Endothelial cell of umbilical vein (primary cell): ENCODE measurements around the gene TSKU. TPM values are rescaled to one million over a fixed set of nuclear protein-coding genes. Genes with fewer than 3 reads are reported as not detected.

Source experiments
- BruUV-seq: library from RNA; stranded (reverse); fragments of 400-500 nt; replicated peaks from 2 replicates; lab custom pipeline; 2021; lab: Mats Ljungman, UMichigan
- CTCF ChIA-PET: fragments of 300-600, 350-600 bp; sonication (Branson Sonifier 250); formaldehyde crosslinking; loops from one replicate; lab custom pipeline; 2021; ENCODE audit warnings: antibody characterized with exemption, inconsistent platforms; lab: Charles Lee
- POLR2A ChIA-PET: fragments of 300-600, 350-600 bp; sonication (Branson Sonifier 250); formaldehyde crosslinking; loops from one replicate; lab custom pipeline; 2021; ENCODE audit warnings: antibody characterized with exemption, inconsistent platforms; lab: Charles Lee
- DNase-seq: peaks from one replicate; pipeline ENCODE4 v3.0.0-alpha.2; 2011; ENCODE audit warnings: low read depth, low spot score
- FAIRE-seq: peaks from 2 replicates; lab custom pipeline; 2011; peaks lifted over from hg19 to GRCh38; lab: Jason Lieb, UNC
- H2AFZ ChIP-seq: 2 replicates; pipeline ENCODE4 v1.6.0; 2012; ENCODE audit warnings: low read depth, low read length, control low read depth, inconsistent platforms
- H3K27ac ChIP-seq: 2 replicates; pipeline ENCODE4 v1.5.1; 2011; ENCODE audit warnings: low read depth, mild to moderate bottlenecking, control low read depth, low read length, moderate library complexity; ENCODE audit not compliant: insufficient read depth
- H3K27me3 ChIP-seq, 2 experiments: 2 replicates each; pipeline versions ENCODE4 v1.6.0 to v1.6.1; 2011; ENCODE audit warnings: low read length in 2 of 2, mixed read lengths in 1 of 2; ENCODE audit not compliant: control insufficient read depth in 2 of 2, insufficient read depth in 2 of 2
- H3K36me3 ChIP-seq, 2 experiments: 2 replicates in 1 of 2; 3 replicates in 1 of 2; pipeline ENCODE4 v1.5.1; 2011; ENCODE audit warnings: low read length in 2 of 2, mild to moderate bottlenecking in 1 of 2, moderate library complexity in 1 of 2; ENCODE audit not compliant: control insufficient read depth in 2 of 2, insufficient read depth in 2 of 2; ENCODE audit errors: extremely low read depth in 1 of 2
- H3K4me1 ChIP-seq: 3 replicates; pipeline ENCODE4 v1.5.1; 2011; ENCODE audit warnings: mild to moderate bottlenecking, low read length; ENCODE audit not compliant: control insufficient read depth, insufficient read depth; ENCODE audit errors: extremely low read depth
- H3K4me2 ChIP-seq: 2 replicates; pipeline ENCODE4 v1.6.1; 2011; ENCODE audit warnings: low read length, control low read depth, mixed read lengths; ENCODE audit not compliant: insufficient read depth
- H3K4me3 ChIP-seq, 3 experiments: fragments of 200-600 bp in 1 of 3; sonication (generic), shearing (Covaris generic) in 1 of 3; replicated peaks in 1 of 3; 2 replicates each; pipeline ENCODE4 v1.5.1; 2011 to 2016; ENCODE audit warnings: control low read depth in 3 of 3, low read length in 3 of 3, mild to moderate bottlenecking in 2 of 3, inconsistent platforms in 1 of 3, low read depth in 1 of 3, moderate library complexity in 1 of 3; ENCODE audit not compliant: insufficient read depth in 1 of 3
- H3K79me2 ChIP-seq: 2 replicates; pipeline ENCODE4 v1.6.0; 2012; ENCODE audit warnings: low read length, inconsistent platforms; ENCODE audit not compliant: control insufficient read depth, insufficient read depth
- H3K9ac ChIP-seq: replicated peaks from 2 replicates; pipeline ENCODE3; 2011; ENCODE audit warnings: low read length, control low read depth; ENCODE audit not compliant: insufficient read depth; ENCODE audit errors: extremely low read depth
- H3K9me1 ChIP-seq: replicated peaks from 3 replicates; pipeline ENCODE4 v1.6.0; 2011; ENCODE audit warnings: mild to moderate bottlenecking, low read length; ENCODE audit not compliant: control insufficient read depth, insufficient read depth; ENCODE audit errors: extremely low read depth
- H3K9me3 ChIP-seq: replicated peaks from 2 replicates; pipeline ENCODE4 v1.5.1; 2012; ENCODE audit warnings: low read length, inconsistent platforms; ENCODE audit not compliant: control insufficient read depth, insufficient read depth
- H4K20me1 ChIP-seq: replicated peaks from 2 replicates; pipeline ENCODE3; 2011; ENCODE audit warnings: mild to moderate bottlenecking, low read length; ENCODE audit not compliant: control insufficient read depth, insufficient read depth; ENCODE audit errors: extremely low read depth
- CTCF ChIP-seq, 2 donors: IDR thresholded peaks; 1 replicate in 1 of 2; 2 replicates in 1 of 2; pipeline ENCODE4 v1.5.1; 2011; ENCODE audit warnings: low read length in 2 of 2, mild to moderate bottlenecking in 2 of 2, moderate library complexity in 2 of 2, control low read depth in 1 of 2, inconsistent platforms in 1 of 2, low read depth in 1 of 2; ENCODE audit not compliant: insufficient read depth in 1 of 2; ENCODE audit errors: extremely low read depth in 1 of 2
- EZH2 ChIP-seq: IDR thresholded peaks from 2 replicates; pipeline ENCODE4 v1.6.1; 2012; ENCODE audit warnings: borderline replicate concordance, low read depth, mild to moderate bottlenecking, moderate library complexity, low read length, inconsistent platforms; ENCODE audit not compliant: severe bottlenecking
- FOS ChIP-seq: IDR thresholded peaks from 2 replicates; pipeline ENCODE4 v1.6.1; 2011; ENCODE audit warnings: mild to moderate bottlenecking, low read length, moderate library complexity, borderline replicate concordance; ENCODE audit not compliant: insufficient read depth
- GATA2 ChIP-seq: IDR thresholded peaks from 2 replicates; pipeline ENCODE4 v1.7.0; 2011; ENCODE audit warnings: low read depth, mild to moderate bottlenecking, moderate library complexity, mixed read lengths, low read length; ENCODE audit not compliant: insufficient read length, insufficient read depth
- JUN ChIP-seq: IDR thresholded peaks from 2 replicates; pipeline ENCODE4 v1.6.1; 2011; ENCODE audit warnings: borderline replicate concordance, low read depth; ENCODE audit not compliant: insufficient read length, insufficient read depth
- MYC ChIP-seq: IDR thresholded peaks from one replicate; pipeline ENCODE4 v1.6.1; 2011; ENCODE audit warnings: mild to moderate bottlenecking, low read depth, low read length
- POLR2A ChIP-seq: IDR thresholded peaks from 2 replicates; pipeline ENCODE4 v1.6.1; 2012; ENCODE audit warnings: low read depth, mild to moderate bottlenecking, control low read depth, low read length
- POLR2AphosphoS5 ChIP-seq: IDR thresholded peaks from 2 replicates; pipeline ENCODE4 v1.6.1; 2012; ENCODE audit warnings: low read depth, mild to moderate bottlenecking, control low read depth, low read length, moderate library complexity; ENCODE audit not compliant: insufficient read depth
- dilution Hi-C: fragments of 300-500 bp; cut with MboI; formaldehyde crosslinking; loops from one replicate; pipeline ENCODE4 v1.15.0; 2019; ENCODE audit warnings: low sequenced_read_pairs; ENCODE audit not compliant: extremely low pct_ligation_motif_present
- intact Hi-C: fragments of 100-400 bp; cut with micrococcal nuclease; formaldehyde crosslinking; loops from one replicate; pipeline ENCODE4 v1.10.0; 2022
- polyA plus RNA-seq, 4 experiments: library from polyadenylated mRNA; depleted of rRNA in 3 of 4; stranded (reverse) in 3 of 4; unstranded in 1 of 4; fragments of >200 nt; gene quantifications; 2 replicates each; pipeline versions ENCODE4 v1.2.1 to v1.2.3, GENCODE V29; 2011 to 2012; ENCODE audit warnings: missing spikeins in 1 of 4
- total RNA-seq: library from RNA; stranded (reverse); gene quantifications from 2 replicates; pipeline ENCODE4 v1.2.3, GENCODE V29; 2021
- TF ChIP-seq, protein P1 (sequence below): IDR thresholded peaks from 2 replicates; pipeline ENCODE4 v1.6.1; 2011; ENCODE audit not compliant: insufficient read depth, insufficient read length

The TSKU gene
- total and polyA plus RNA-seq, 2 donors (not counting 3 experiments of a cell fraction or from before 2014, with no cell fraction given), result 16.2 to 21.2 TPM

- DNase-seq, result no peak
- intact Hi-C loops, result loop anchor here (1.0 to 2.0 kb wide), 4 partner anchors 32 to 232 kb away; no protein-coding TSS in a partner anchor
- Histone ChIP-seq H3K79me2 (no peaks in the 10 kb centered on the region), H3K9ac (no peak overlapping the region), H3K4me3 (no peak overlapping the region), H3K27ac (no peak overlapping the region), H3K4me1 (peaks cover 3% of the 10 kb centered on the region), H3K4me2 (no peak overlapping the region), H2AFZ (no peak overlapping the region), H3K27me3 (no peaks in the 10 kb centered on the region), H3K9me1 (no peaks in the 10 kb centered on the region), H3K36me3 (no peaks in the 10 kb centered on the region), H3K9me3 (no peaks in the 10 kb centered on the region), H4K20me1 (no peaks in the 10 kb centered on the region)
- dilution Hi-C loops, result loop anchor here (25.0 kb wide), 1 partner anchor 106 kb away; no protein-coding TSS in a partner anchor
- TF ChIP-seq FOS (no peak), JUN (no peak), POLR2AphosphoS5 (no peak), POLR2A (no peak), MYC (no peak), CTCF (IDR thresholded peaks at IDR 0.05; ENCODE audit: extremely low read depth in 1 of 2, insufficient read depth in 1 of 2, low read depth in 1 of 2, low read length in 2 of 2) (no peak), GATA2 (no peak), EZH2 (no peak)
- TF ChIP-seq, protein P1, sequence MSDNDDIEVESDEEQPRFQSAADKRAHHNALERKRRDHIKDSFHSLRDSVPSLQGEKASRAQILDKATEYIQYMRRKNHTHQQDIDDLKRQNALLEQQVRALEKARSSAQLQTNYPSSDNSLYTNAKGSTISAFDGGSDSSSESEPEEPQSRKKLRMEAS, result no peak
- no TSS peak for BruUV-seq
- POLR2A ChIA-PET, result no interaction called here
- no peak for FAIRE-seq
- CTCF ChIA-PET, result interaction anchor here (0.8 to 9.6 kb wide), 12 partner anchors 11 to 113 kb away, joined by 3 to 338 read pairs (median 6); no protein-coding TSS in a partner anchor
Observed at GRCh38 chr11:76806608-76807205, 23.6 kb downstream of the TSKU start.
